Liver (tissue), 9 donors: ENCODE measurements around the gene KCNJ18. TPM values are rescaled to one million over a fixed set of nuclear protein-coding genes. Genes with fewer than 3 reads are reported as not detected.
"Not testable (repeated sequence)": the region's sequence is repeated elsewhere in the genome, so short reads cannot be mapped to it uniquely, and the experiment has no call there.

Experiments used
- DNase-seq: peaks from one replicate; pipeline ENCODE4 v3.0.0-alpha.2; 2017; ENCODE audit warnings: low spot score
- H3K27ac ChIP-seq, 2 donors: one replicate each; pipeline ENCODE4 v1.7.0; 2013; ENCODE audit warnings: inconsistent platforms in 2 of 2, low read length in 2 of 2, control low read depth in 1 of 2, low read depth in 1 of 2, mild to moderate bottlenecking in 1 of 2
- H3K27me3 ChIP-seq, 4 donors: one replicate each; pipeline versions ENCODE4 v1.6.1 to v1.7.0; 2013; ENCODE audit warnings: low read length in 3 of 4, inconsistent platforms in 1 of 4, mild to moderate bottlenecking in 1 of 4, moderate library complexity in 1 of 4; ENCODE audit not compliant: control insufficient read depth in 4 of 4, insufficient read depth in 4 of 4
- H3K36me3 ChIP-seq, 4 donors: one replicate each; pipeline versions ENCODE4 v1.6.1 to v1.7.0; 2013; ENCODE audit warnings: low read length in 3 of 4, mild to moderate bottlenecking in 3 of 4, low read depth in 1 of 4, moderate library complexity in 1 of 4; ENCODE audit not compliant: control insufficient read depth in 4 of 4, insufficient read depth in 3 of 4
- H3K4me1 ChIP-seq, 4 donors: one replicate each; pipeline versions ENCODE4 v1.6.1 to v1.7.0; 2013; ENCODE audit warnings: low read length in 3 of 4, mild to moderate bottlenecking in 3 of 4, moderate library complexity in 1 of 4; ENCODE audit not compliant: control insufficient read depth in 4 of 4, insufficient read depth in 4 of 4
- H3K4me3 ChIP-seq, 3 donors: one replicate each; pipeline versions ENCODE4 v1.6.1 to v1.7.0; 2013; ENCODE audit warnings: low read length in 3 of 3, control low read depth in 1 of 3, low read depth in 1 of 3, mild to moderate bottlenecking in 1 of 3
- H3K9ac ChIP-seq, 2 donors: one replicate each; pipeline ENCODE4 v1.7.0; 2013; ENCODE audit warnings: low read length in 2 of 2, mild to moderate bottlenecking in 2 of 2, moderate library complexity in 2 of 2, control low read depth in 1 of 2, low read depth in 1 of 2
- H3K9me3 ChIP-seq, 4 donors: one replicate each; pipeline versions ENCODE4 v1.6.1 to v1.7.0; 2013; ENCODE audit warnings: low read length in 3 of 4; ENCODE audit not compliant: control insufficient read depth in 4 of 4
- WGBS: extraction: QIAGEN DNeasy Blood & Tissue Kit; methylation state at CpG from one replicate; pipeline ENCODE4 v1.1.7; 2013; 5-methylcytosine and 5-hydroxymethylcytosine counted together
- polyA plus RNA-seq, 2 donors: library from polyadenylated mRNA; stranded (reverse) in 1 of 2; unstranded in 1 of 2; fragments of 200-250 nt in 1 of 2; fragments of >200 nt in 1 of 2; fragmentation: Nextera tagmentation in 1 of 2; extraction: Ambion mirVana in 1 of 2; gene quantifications; one replicate each; pipeline versions ENCODE4 v1.2.1 to v1.2.3, GENCODE V29; 2013 to 2015
- total RNA-seq, 2 donors: library from RNA; depleted of rRNA; stranded (reverse); fragments of >200 nt; gene quantifications; one replicate each; pipeline ENCODE4 v1.2.3, GENCODE V29; 2014
- donor health status: healthy.
- donor health status: healthy.
- donor health status: healthy.
- donor health status: healthy.
- donor health status: healthy.

KCNJ18 gene
- total RNA-seq (not detected), polyA plus RNA-seq (not detected)

GRCh38 chr17:21691883-21692703 is at the start of gene KCNJ18:
TSS of gene KCNJ18 (plus strand) at chr17:21692523. CDS start at chr17:21702787, 10,264 bp downstream.
- WGBS, result 73% methylated on average over 18 of the region's 18 CpGs
- H3K36me3 ChIP-seq, DNase-seq, H3K4me1 ChIP-seq, H3K9ac ChIP-seq, H3K9me3 ChIP-seq, H3K4me3 ChIP-seq, H3K27ac ChIP-seq, H3K27me3 ChIP-seq: not testable (repeated sequence)

DNA sequence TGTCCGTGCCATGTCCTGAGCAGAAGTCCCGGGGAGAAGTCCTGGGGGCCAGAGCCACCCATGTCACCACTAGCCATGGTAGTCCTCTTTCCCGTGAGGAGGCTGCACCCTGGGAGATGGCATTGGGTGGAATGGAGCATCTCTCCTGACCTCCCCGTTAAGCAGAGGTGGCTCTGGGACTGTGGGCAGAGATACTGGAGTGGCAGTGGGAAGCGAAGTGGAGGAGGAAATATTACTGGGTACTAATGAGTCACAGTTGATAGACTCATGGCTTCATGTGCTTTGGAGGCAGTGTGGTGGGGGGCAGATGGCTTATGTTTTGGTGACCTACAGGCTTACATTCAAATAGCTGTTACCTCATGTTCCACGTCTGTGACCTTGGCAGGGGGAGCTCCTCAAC is 44.2 kb upstream of the KCNJ18 start:
- not testable (repeated sequence) for H3K27me3 ChIP-seq, H3K4me3 ChIP-seq, H3K27ac ChIP-seq, DNase-seq, H3K4me1 ChIP-seq, H3K9me3 ChIP-seq, H3K36me3 ChIP-seq, H3K9ac ChIP-seq
- 68% methylated on average over 6 of the region's 6 CpGs for WGBS

DNA sequence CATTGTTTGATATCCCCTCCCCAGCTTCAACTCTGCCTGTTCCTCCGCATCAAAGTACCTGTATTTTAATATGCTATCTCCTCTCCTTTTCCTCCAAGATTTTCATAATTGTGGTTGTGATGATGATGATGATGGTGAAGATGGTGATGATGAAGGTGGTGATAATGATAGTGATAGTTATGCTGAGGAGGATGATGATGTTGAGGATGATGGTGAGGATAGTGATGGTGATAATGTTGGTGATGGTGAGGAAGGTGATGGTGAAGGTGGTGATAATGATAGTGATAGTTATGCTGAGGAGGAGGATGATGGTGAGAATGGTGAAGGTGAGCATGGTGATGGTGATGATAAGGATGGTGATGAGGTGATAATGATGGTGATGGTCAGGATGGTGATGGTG is 42.3 kb upstream of the KCNJ18 start:
- H3K9ac ChIP-seq, H3K9me3 ChIP-seq, DNase-seq, H3K27ac ChIP-seq, H3K36me3 ChIP-seq, H3K4me1 ChIP-seq, H3K27me3 ChIP-seq, H3K4me3 ChIP-seq: not testable (repeated sequence)
- 67% methylated on average over 1 of the region's 1 CpG for WGBS

- not testable (repeated sequence) for H3K36me3 ChIP-seq, H3K9me3 ChIP-seq, DNase-seq, H3K4me3 ChIP-seq, H3K4me1 ChIP-seq, H3K9ac ChIP-seq, H3K27me3 ChIP-seq, H3K27ac ChIP-seq
- WGBS, result 25% methylated on average over 4 of the region's 4 CpGs
Measured at GRCh38 chr17:21652049-21652448, 40.3 kb upstream of the KCNJ18 start.

DNA sequence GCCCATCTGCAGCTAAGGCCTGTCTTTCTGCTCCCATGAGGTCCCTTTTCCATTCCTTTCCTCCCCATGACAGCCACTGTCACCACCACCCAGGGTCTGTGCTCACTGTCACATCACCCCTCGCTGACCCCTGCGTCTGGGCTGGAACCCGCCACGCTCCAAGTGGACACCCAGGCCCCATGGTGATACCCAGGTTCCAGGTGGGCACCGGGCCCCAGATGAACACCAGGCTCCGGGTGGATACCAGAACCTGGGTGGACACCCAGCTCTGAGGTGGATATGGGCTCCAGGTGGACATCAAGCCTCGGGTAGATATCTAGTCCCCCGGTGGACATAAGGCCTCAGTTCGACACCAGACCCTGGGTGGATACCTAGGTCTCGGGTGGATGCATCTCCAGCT is 39.1 kb upstream of the KCNJ18 start:
- not testable (repeated sequence) for DNase-seq
- WGBS, result 89% methylated on average over 10 of the region's 10 CpGs

DNA sequence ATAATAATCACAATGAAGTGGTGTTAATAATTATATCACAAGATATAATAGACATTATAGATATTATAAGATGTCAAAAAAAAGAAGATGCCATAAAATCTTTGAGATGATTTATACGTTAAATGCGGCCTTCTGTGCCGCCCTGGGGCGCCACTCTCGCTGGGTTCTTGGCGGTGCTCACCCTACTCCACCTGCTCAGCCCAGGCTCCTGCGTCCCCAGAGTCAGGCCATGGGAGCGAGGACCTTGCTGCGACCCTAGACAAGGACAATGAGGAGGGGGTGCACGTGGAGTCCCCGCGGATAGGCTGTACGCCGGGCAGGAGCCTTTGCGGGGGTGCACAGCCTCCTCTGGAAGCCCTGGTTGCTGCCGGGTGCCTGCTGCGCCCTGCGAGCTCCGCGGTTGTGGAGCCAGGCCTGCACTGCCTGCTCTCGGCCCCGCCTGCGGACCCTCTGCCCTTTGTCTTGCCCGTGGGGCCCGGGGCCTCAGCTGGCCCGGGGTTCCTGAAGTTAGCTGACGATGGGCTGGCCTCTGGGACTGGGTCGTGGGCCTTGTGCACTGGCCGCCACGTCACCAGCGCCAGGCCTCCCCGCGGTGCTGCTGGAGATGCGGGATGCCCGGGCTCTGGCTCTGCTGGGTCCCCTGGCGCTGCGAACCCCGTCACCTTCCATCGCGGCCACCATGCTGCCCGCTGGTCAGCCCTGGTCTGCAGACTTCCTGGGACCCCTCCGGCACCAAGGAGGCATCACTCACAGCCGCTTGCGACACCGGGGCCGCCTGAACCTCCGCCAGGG is 35.6 kb upstream of the KCNJ18 start:
- H3K4me3 ChIP-seq, H3K4me1 ChIP-seq, H3K27ac ChIP-seq, H3K9me3 ChIP-seq, H3K9ac ChIP-seq, H3K27me3 ChIP-seq, DNase-seq, H3K36me3 ChIP-seq: not testable (repeated sequence)
- WGBS, result 49% methylated on average over 47 of the region's 47 CpGs

More for the DNA sequence above, 39.1 kb upstream of the KCNJ18 start:
- not testable (repeated sequence) for H3K9me3 ChIP-seq, H3K9ac ChIP-seq, H3K36me3 ChIP-seq, H3K4me1 ChIP-seq, H3K4me3 ChIP-seq, H3K27ac ChIP-seq, H3K27me3 ChIP-seq

DNA sequence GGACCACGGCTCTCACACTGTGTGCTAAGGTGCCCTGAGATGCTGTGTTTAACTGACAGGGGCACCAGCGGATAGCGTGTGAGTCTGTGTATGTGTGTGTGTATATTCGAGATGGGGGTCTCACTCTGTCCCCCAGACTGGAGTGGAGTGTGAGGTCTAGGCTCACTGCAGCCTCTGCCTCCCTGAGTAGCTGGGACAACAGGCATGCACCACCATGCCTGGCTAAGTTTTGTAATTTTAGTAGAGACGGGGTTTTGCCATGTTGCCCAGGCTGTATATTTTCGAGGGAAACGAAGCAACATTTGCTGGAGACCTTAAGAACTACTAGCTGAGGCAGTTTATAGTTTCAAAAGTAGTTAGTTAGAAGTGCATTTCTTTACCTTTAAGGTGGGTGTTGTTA is 32.7 kb upstream of the KCNJ18 start:
- not testable (repeated sequence) for H3K36me3 ChIP-seq, H3K4me1 ChIP-seq, DNase-seq, H3K9me3 ChIP-seq, H3K9ac ChIP-seq, H3K27me3 ChIP-seq, H3K4me3 ChIP-seq, H3K27ac ChIP-seq
- 55% methylated on average over 6 of the region's 7 CpGs for WGBS

DNA sequence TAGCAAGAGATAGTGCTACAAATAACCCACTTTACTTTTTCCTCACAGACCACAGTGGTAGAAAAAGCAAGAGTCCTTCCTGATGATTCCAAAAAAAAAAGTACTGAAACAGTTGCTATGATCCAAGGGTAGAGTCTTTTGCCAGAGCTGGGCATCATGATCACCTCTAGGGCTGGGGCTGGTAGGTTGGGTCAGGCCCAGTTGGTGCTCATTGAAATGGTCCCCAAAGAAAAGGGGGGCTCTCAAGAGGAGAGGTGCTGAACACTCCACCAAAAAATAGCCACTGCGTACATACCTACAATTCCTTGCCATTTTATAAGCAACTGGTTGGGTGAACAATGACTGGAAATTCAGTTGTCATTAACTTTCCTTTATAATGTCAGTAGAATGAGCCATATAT is 30.9 kb upstream of the KCNJ18 start:
- not testable (repeated sequence) for H3K9ac ChIP-seq, H3K27ac ChIP-seq, H3K4me3 ChIP-seq, H3K9me3 ChIP-seq, H3K36me3 ChIP-seq, H3K27me3 ChIP-seq, DNase-seq, H3K4me1 ChIP-seq
- 91% methylated on average over 1 of the region's 1 CpG for WGBS
